ENCODE results near the gene LGALS1. TPM values are rescaled to one million over a fixed set of nuclear protein-coding genes. Genes with fewer than 3 reads are reported as not detected.
"Not testable (repeated sequence)": the region's sequence is repeated elsewhere in the genome, so short reads cannot be mapped to it uniquely, and the experiment has no call there.

Gene LGALS1
- total RNA-seq, 1 donor from 2014 or later: 1,345 TPM

DNA sequence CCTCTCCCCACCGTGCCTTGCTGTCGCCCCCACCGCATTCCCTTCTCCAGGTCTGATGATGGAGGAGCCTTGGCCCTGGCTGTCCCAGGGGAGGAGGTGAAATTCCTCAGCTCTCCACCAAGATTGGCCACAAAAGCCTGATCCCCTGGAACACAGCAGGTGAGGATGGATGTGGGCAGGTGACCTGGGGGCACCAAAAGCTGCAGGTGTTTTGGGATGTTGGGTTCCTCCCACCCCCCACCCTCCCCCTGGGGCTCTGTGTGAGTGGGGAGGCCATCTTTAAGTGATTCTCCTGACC, 22.1 kb downstream of the LGALS1 start:
- DNase-seq (ENCODE audit: missing footprints) (no peak), ATAC-seq (no peak)
- intact Hi-C loops (cut with DNase I): no loop called here

DNA sequence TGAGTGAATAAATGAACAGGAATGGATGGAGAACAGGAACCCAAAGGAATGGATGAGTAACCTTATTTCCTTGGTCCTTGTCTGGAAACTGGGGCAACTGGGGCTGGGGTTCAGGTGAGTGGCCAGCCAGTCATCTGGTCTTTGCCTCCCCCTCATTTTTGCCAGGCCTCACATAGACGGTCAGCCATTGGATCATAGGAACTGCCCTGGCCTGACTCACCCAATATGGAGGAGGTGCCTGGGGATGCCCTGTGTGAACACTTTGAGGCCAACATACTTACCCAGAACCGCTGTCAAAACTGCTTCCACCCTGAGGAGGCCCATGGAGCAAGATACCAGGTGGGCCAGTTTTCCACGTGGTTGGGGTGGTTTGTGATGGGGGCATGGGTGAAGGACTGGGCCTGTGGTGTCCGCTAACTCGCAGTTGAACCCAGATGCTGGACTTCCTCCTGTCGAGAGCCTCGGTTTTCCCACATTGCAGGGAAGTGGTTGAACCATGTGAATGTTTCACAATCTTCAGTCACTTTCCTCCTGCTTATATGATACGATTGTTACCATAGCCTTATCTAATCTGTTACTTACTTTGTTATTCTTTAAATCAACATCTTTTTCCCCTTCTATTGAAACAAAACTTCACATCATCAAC, 25.8 kb downstream of the LGALS1 start:
- ATAC-seq (no peak), DNase-seq (ENCODE audit: missing footprints) (no peak)
- intact Hi-C loops (cut with DNase I): no loop called here

DNA sequence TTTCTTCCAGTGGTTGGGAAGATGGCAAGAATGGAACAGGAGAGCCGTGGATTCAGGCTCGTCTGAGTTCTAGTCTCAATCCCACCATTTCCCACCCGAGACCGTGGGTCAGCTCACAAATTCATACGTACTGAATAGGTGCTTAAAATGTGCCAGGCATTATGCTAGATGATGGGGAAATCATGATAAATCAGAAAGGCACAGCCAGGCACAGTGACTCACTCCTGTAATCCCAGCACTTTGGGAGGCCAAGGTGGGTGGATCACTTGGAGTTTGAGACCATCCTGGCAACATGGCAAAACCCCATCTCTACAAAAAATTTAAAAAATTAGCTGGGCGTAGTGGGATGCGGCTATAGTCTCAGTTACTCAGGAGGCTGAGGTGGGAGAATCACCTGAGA, 28.5 kb downstream of the LGALS1 start:
- ATAC-seq: no peak
- DNase-seq (ENCODE audit: missing footprints): no peak
- intact Hi-C loops (cut with DNase I): no loop called here

DNA sequence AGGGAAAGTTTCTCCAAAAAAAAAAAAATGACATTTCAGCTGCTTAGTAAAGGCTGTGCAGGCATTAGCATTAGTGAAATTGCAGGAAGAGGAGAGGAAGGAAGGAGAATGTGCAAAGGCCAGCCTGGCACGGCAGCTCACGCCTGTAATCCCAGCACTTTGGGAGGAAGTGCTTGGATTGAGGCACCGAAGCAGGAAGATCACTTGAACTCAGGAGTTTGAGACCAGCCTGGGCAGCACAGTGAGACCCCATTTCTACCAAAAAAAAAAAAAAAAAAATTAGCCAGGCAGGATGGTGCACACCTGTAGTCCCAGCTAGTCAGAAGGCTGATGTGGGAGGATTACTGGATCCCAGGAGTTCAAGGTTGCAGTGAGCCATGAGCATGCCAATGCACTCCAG, 29.2 kb downstream of the LGALS1 start:
- ATAC-seq: no peak
- DNase-seq (ENCODE audit: missing footprints): no peak
- intact Hi-C loops (cut with DNase I): no loop called here

DNA sequence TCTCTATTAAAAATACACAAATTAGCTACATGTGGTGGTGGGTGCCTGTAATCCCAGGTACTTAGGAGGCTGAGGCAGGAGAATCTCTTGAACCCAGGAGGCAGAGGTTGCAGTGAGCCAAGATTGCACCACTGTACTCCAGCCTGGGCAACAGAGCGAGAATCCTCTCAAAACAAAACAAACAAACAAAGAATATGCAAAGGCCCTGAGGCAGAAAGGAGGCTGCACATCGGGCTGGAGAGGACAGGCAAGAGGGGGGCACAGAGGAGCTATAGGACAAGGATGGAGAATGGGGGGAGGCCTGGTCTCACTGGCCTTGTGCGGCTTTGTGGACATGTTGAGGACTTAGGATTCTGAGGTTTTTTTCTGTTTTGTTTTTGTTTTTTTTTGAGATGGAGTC, 29.8 kb downstream of the LGALS1 start:
- intact Hi-C loops (cut with DNase I): no loop called here
- ATAC-seq: no peak
- no peak for DNase-seq (ENCODE audit: missing footprints)

DNA sequence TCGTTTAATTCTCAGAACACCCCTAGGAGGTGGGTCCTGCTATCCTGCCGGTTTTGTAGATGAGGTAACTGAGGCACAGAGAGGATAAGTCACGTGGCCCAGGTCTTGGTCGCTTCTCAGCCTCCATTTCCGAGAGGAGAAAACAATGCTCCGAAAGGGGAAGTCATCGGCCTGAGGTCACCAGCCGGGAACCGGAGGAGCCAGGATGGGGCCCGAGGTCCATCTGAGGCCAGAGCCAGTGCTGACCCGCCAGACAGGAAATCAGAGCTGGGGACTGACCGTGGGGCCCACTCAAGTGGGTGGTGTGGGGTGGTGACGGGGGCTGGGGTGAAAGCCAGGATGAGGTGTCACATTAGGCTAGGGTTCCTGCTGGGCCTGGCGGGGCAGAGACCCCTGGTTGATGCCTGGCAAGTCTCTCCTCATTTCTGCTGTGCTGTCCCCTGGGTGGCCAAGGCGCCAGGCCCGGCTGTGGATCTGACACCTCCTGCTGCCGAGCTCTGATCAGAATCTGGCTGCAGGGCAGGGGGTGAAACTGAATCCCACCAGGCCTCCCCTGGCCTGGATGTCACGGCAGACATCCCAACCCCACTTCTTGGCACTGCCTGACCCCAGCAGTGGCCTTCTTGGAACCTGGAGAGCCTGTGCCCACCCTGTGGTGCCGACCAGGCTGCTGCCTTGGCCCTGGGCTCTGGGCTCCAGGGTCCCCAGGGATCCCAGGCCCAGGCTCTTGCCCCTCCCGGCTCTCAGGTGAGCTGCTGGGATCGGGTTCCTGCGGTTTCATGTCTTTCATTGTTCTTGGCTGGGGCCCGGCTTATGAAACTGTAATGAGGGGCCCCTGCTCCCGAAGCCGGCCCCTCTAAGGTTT, 33.4 kb downstream of the LGALS1 start:
- no peak for DNase-seq (ENCODE audit: missing footprints)
- ATAC-seq: no peak
- intact Hi-C loops (cut with DNase I): no loop called here

DNA sequence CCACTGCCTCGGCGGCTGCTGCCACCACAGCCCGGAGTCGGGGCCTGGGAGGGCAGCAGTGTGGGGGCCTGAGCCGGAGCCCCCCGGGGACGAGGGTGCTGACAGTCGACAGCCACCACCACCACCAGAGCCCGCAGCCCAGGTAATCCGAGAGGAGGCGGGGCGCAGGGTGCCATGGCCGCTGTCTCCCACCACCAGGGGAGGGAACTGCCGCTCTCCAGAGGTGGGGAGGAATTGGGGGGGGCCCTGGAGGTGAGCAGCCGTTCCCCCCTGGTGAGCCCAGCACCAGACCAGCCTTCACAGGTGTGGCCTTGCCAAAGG, 34.0 kb downstream of the LGALS1 start:
- DNase-seq (ENCODE audit: missing footprints): no peak
- no peak for ATAC-seq
- intact Hi-C loops (cut with DNase I): no loop called here

DNA sequence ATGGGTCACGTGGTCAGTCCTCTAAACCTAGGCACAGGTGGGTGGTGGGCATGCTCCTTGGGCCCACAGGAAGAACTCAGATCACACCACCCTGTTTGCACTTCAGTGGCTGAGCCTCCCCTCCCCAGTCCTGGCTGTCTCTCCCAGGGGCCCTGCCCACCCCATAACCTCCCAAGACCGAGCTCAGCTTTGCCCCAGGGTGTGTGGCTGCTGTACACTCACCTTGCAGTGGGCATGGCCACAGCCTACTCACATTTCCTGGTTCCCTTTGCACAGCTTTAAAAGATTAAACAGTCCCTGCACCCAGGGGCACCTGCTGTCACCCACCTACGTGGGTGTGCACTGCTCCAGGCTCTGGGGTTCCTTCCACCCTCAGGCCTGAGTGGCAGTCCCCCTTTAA, 35.2 kb downstream of the LGALS1 start:
- intact Hi-C loops (cut with DNase I): no loop called here
- DNase-seq (ENCODE audit: missing footprints): no peak
- no peak for ATAC-seq

DNA sequence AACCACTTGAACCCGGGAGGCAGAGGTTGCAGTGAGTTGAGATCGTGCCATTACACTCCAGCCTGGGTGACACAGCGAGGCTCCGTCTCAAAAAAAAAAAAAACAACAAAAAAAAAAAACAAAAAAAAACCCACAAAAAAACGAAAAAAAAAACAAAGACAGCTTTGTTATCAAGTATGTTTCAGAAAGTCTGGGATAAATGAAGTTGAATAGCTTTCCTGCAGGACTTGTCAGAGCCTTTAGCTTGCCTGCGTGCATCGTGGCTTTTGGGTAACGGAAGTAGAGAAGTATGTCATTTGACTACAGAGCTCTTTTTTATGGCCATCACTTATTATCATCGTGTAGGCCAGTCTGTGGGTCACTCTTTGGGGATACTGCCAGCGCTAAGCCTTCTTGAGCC, 36.1 kb downstream of the LGALS1 start:
- intact Hi-C loops (cut with DNase I): no loop called here
- ATAC-seq (no peak), DNase-seq (ENCODE audit: missing footprints) (no peak)

DNA sequence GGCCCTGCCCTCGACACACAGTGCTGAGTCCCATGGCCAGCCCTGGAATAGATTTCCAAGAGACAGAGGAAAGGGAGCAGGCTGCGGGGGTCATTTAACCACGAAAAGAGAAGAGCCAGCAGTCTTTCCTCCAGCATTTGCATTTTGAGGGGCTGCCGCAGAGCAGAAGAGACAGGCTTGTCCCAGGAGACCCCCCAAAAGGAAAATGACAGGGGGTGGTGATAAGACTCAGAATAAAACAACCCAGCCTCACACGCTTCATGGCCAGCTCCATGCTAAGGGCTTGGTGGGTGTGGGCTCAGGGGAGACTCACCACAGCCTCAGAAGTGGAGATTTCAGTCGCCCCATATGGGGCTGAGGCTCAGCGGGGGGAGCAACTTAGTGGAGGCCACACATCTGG, 38.3 kb downstream of the LGALS1 start:
- no peak for ATAC-seq
- intact Hi-C loops (cut with DNase I): no loop called here

DNA sequence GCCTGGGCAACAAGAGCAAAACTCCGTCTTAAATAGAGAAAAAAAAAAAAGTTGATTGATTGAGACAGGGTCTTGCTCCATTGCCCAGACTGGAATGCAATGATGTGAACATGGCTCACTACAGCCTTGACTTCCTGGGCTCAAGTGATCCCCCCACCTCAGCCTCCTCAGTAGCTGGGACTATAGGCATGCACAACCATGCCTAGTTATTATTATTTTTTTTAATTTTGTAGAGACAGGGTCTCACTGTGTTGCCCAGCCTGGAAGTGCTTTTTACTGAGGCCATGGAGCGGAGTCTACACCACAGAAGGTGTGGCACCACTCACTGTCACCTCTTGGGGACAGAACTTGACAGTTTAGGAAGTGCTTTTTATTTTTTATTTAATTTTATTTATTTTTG, 39.2 kb downstream of the LGALS1 start:
- intact Hi-C loops (cut with DNase I): no loop called here

More for the DNA sequence above, 38.3 kb downstream of the LGALS1 start:
- no peak for DNase-seq (ENCODE audit: missing footprints)

DNA sequence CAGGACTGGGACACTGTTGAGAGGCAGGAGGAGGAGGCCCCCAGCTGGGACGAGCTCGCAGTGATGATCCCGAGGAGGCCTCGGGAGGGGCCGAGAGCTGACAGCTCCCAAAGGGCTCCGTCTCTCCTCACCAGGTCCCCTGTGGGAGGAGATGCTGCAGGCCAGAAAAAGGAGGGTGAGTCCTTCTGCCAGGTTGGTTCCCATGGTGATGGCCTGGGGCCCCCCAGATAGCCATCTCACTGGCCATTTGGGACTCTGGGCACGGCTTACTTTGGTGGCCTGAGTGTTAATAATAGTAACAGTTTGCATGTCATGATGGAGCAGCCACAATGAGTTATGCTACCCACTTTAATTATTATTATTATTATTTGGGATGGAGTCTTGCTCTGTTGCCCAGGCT, 40.3 kb downstream of the LGALS1 start:
- ATAC-seq (no peak), DNase-seq (ENCODE audit: missing footprints) (no peak)
- intact Hi-C loops (cut with DNase I): no loop called here

More for the DNA sequence above, 39.2 kb downstream of the LGALS1 start:
- DNase-seq (ENCODE audit: missing footprints) (no peak), ATAC-seq (no peak)

DNA sequence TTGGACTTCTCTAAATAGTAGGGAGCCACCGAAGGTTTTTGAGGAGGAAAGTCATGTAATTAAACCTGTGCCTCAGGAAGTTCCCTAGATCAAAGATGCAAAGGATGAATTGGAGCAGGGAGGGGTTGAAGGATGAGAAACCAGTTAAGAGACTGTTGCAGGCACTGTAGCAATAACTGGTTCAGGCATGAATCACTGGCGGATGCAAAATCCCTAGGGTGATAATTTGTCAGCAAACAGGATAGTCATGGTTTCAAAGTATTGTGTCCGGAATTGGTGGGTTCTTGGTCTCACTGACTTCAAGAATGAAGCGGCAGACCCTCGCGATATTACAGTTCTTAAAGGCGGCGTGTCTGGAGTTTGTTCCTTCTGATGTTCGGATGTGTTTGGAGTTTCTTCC, 41.3 kb downstream of the LGALS1 start:
- no peak for DNase-seq (ENCODE audit: missing footprints)
- no peak for ATAC-seq
- intact Hi-C loops (cut with DNase I): no loop called here

DNA sequence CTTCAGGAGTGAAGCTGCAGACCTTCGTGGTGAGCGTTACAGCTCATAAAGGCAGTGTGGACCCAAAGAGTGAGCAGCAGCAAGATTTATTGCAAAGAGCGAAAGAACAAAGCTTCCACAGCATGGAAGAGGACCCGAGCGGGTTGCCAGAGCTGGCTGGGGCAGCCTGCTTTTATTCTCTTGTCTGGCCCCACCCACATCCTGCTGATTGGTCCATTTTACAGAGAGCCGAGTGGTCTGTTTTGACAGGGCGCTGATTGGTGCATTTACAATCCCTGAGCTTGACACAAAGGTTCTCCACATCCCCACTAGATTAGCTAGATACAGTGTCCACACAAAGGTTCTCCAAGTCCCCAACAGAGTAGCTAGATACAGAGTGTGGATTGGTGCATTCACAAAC, 41.8 kb downstream of the LGALS1 start:
- DNase-seq (ENCODE audit: missing footprints); intact Hi-C loops (cut with DNase I); ATAC-seq: not testable (repeated sequence)

DNA sequence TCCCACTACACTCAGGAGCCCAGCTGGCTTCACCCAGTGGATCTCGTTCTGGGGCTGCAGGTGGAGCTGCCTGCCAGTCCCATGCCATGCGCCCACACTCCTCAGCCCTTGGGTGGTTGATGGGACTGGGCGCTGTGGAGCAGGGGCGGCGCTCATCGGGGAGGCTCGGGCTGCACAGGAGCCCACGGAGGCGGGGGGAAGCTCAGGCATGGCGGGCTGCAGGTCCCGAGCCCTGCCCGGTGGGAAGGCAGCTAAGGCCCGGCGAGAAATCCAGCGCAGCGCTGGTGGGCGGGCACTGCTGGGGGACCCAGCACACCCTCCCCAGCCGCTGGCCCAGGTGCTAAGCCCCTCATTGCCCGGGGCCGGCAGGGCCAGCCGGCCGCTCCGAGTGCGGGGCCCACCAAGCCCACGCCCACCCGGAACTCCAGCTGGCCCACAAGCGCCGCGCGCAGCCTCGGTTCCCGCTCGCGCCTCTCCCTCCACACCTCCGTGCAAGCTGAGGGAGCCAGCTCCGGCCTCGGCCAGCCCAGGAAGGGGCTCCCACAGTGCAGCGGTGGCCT, 42.4 kb downstream of the LGALS1 start:
- ATAC-seq; DNase-seq (ENCODE audit: missing footprints); intact Hi-C loops (cut with DNase I): not testable (repeated sequence)

DNA sequence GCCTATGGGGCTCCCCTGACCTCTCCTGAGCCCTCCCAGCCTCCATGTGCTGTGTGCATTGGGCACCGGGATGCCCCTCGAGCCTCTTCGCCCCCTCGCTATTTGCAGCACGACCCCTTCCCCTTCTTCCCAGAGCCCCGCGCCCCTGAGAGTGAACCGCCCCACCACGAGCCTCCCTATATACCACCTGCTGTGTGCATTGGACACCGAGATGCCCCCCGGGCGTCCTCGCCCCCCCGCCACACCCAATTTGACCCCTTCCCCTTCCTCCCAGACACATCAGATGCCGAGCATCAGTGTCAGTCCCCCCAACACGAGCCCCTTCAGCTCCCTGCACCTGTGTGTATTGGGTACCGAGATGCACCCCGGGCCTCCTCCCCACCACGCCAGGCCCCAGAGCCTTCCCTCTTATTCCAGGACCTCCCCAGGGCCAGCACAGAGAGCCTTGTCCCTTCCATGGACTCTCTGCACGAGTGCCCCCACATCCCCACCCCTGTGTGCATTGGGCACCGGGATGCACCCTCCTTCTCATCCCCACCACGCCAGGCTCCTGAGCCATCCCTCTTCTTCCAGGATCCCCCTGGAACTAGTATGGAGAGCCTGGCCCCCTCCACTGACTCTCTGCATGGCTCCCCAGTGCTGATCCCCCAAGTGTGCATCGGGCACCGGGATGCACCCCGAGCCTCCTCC, 50.3 kb downstream of the LGALS1 start:
- ATAC-seq: no peak
- no peak for DNase-seq (ENCODE audit: missing footprints)
- intact Hi-C loops (cut with DNase I): no loop called here

DNA sequence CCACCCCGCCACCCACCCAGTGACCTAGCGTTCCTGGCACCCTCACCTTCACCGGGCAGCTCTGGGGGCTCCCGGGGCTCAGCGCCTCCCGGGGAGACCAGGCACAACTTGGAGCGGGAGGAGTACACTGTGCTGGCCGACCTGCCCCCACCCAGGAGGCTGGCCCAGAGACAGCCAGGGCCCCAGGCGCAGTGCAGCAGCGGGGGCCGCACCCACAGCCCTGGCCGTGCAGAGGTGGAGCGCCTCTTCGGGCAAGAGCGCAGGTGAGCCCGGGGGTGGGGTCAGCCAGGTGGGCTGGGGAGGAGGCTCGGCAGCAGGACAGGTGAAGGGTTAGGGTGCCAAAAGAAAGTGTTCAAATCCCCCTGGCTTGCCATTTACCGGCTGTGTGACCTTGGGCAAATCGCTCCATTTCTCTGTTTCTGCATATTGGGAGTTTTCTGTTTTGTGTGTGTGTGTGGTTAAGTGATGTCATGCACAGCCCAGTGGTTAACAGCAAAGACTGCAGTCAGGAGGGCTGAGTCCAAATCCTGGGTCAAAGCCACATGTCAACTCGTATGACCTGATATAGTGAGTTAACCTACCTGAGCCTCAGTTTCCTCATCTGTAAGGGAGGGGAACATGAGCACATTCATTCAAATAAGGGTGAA, 50.9 kb downstream of the LGALS1 start:
- intact Hi-C loops (cut with DNase I): no loop called here
- DNase-seq (ENCODE audit: missing footprints) (no peak), ATAC-seq (no peak)

DNA sequence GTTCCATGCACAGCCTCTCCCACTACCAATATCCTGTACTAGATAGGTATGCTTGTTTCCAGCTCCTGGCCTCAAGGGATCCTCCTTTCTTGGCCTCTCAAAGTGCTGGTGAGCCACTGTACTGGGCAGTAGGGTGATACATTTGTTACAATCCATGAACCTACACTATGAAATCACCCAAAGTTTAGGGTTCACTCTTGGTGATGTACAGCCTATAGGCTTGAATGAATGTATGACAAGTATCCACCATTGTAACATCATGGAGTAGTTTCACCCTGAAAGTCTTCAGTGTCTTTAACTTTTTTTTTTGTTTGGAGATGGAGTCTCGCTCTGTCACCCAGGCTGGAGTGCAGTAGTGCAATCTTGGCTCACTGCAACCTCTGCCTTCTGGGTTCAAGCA, 53.2 kb downstream of the LGALS1 start:
- ATAC-seq: no peak
- intact Hi-C loops (cut with DNase I): no loop called here
- DNase-seq (ENCODE audit: missing footprints): no peak

All from Right ventricle myocardium inferior (tissue), 1 donor.